ENCODE results near the gene BRD3OS. TPM values are rescaled to one million over a fixed set of nuclear protein-coding genes. Genes with fewer than 3 reads are reported as not detected.
"Not testable (repeated sequence)": the region's sequence is repeated elsewhere in the genome, so short reads cannot be mapped to it uniquely, and the experiment has no call there.

The BRD3OS gene
- total and polyA plus RNA-seq, 10 of the 15 experiments (the other 5 are each of a cell fraction or from before 2014, with no cell fraction given): 2.1 to 13.7 (median 10.7) TPM

DNA sequence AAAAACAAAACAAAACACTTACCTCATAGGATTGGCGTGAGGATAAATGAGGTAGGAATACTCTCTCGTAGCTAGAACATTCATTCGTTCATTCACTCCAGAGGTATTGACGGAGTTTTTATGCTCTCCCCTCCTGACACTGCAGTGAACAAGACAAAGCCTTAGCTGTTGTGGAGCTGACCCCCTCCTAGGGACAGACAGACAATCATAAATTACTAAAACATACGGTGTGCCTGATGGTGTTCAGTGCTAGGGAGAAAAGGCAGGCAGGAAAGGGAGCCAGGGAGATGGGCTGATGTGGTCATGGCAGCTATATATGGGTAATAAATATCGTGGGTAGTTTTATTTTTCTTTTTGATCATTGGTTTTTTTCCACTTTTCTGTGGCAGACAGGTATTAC lies 48.2 kb downstream of the BRD3OS start:
- ChIA-PET POLR2A (no interaction called here), CTCF (no interaction called here), SMC1A (ENCODE audit: uncharacterized antibody, unreplicated experiment) (interaction anchor here (1.1 kb wide), 1 partner anchor 13 kb away, joined by 3 read pairs; no protein-coding TSS in a partner anchor), RAD21 (ENCODE audit: unreplicated experiment) (no interaction called here)
- no peaks in the 10 kb centered on the region for H3K4me1 ChIP-seq (ENCODE audit: control insufficient read depth, insufficient read depth, low read length)
- no peak for TF ChIP-seq ZNF274 (IDR thresholded peaks at IDR 0.05; ENCODE audit: insufficient read depth, insufficient read length)
- no peak for TF ChIP-seq NBN (IDR thresholded peaks at IDR 0.05)
- TF ChIP-seq, protein P1, sequence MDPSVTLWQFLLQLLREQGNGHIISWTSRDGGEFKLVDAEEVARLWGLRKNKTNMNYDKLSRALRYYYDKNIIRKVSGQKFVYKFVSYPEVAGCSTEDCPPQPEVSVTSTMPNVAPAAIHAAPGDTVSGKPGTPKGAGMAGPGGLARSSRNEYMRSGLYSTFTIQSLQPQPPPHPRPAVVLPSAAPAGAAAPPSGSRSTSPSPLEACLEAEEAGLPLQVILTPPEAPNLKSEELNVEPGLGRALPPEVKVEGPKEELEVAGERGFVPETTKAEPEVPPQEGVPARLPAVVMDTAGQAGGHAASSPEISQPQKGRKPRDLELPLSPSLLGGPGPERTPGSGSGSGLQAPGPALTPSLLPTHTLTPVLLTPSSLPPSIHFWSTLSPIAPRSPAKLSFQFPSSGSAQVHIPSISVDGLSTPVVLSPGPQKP (IDR thresholded peaks at IDR 0.05; ENCODE audit: low read depth, low read length): no peak
- no peak for TF ChIP-seq GATAD2B (conservative IDR thresholded peaks at IDR 0.05; ENCODE audit: low read depth)
- no peak for TF ChIP-seq CHD2 (IDR thresholded peaks at IDR 0.05; ENCODE audit: borderline replicate concordance, low read depth, low read length)
- no peak overlapping the region for H3K4me2 ChIP-seq (ENCODE audit: control insufficient read depth, insufficient read depth)
- FAIRE-seq (no peak), ATAC-seq (no peak), DNase-seq (ENCODE audit: low read depth, low spot score) (no peak)
- H3K9me3 ChIP-seq (replicated peaks; ENCODE audit: control insufficient read depth, insufficient read depth, low read length): no peaks in the 10 kb centered on the region
- no peak overlapping the region for H3K4me3 ChIP-seq
- no peak overlapping the region for H3K9ac ChIP-seq (ENCODE audit: control insufficient read depth, insufficient read depth, low read length)
- H4K20me1 ChIP-seq (ENCODE audit: control insufficient read depth, insufficient read depth): no peaks in the 10 kb centered on the region
- H2AFZ ChIP-seq (ENCODE audit: control insufficient read depth, low read depth, low read length): no peak overlapping the region
- WGBS (ENCODE audit: insufficient coverage, insufficient replicate concordance, low lambda C conversion rate, missing lambda C conversion rate): 46% methylated on average over 6 of the region's 6 CpGs
- no peak overlapping the region for H3K27ac ChIP-seq (ENCODE audit: control insufficient read depth, insufficient read depth)
- intact Hi-C loops (cut with micrococcal nuclease; ENCODE audit: unreplicated experiment) (no loop called here), in situ Hi-C loops (cut with MboI) (no loop called here)
- H3K79me2 ChIP-seq (ENCODE audit: control insufficient read depth, insufficient read depth, low read length): no peaks in the 10 kb centered on the region
- H3K36me3 ChIP-seq (ENCODE audit: control insufficient read depth in 2 of 2, insufficient read depth in 2 of 2, low read length in 1 of 2): no peaks in the 10 kb centered on the region
- peaks cover 3% of the 10 kb centered on the region in 2 experiments; a peak in 2 of 4 replicates for H3K27me3 ChIP-seq (replicated peaks in 1 of 2; ENCODE audit: control insufficient read depth in 2 of 2, insufficient read depth in 2 of 2, low read length in 1 of 2)
- no TSS peak for BruUV-seq (replicated peaks)

DNA sequence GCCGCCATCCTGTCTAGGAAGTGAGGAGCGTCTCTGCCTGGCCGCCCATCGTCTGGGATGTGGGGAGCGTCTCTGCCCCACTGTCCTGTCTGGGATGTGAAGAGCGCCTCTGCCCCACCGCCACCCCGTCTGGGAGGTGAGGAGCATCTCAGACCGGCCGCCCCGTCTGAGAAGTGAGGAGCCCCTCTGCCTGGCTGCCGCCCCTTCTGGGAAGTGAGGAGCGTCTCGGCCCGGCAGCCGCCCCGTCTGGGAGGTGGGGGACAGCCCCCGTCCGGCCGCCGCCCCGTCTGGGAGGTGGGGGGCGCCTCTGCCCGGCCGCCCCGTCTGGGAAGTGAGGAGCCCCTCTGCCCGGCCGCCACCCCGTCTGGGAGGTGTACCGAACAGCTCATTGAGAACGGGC lies 50.4 kb downstream of the BRD3OS start:
- H3K9me3 ChIP-seq (replicated peaks; ENCODE audit: control insufficient read depth, insufficient read depth, low read length); SMC1A ChIA-PET (ENCODE audit: uncharacterized antibody, unreplicated experiment); H3K27me3 ChIP-seq (replicated peaks in 1 of 2; ENCODE audit: control insufficient read depth in 2 of 2, insufficient read depth in 2 of 2, low read length in 1 of 2); H2AFZ ChIP-seq (ENCODE audit: control insufficient read depth, low read depth, low read length); H3K27ac ChIP-seq (ENCODE audit: control insufficient read depth, insufficient read depth); ATAC-seq; FAIRE-seq; H3K79me2 ChIP-seq (ENCODE audit: control insufficient read depth, insufficient read depth, low read length); H3K4me3 ChIP-seq; RAD21 ChIA-PET (ENCODE audit: unreplicated experiment); H4K20me1 ChIP-seq (ENCODE audit: control insufficient read depth, insufficient read depth); intact Hi-C loops (cut with micrococcal nuclease; ENCODE audit: unreplicated experiment); H3K4me2 ChIP-seq (ENCODE audit: control insufficient read depth, insufficient read depth); in situ Hi-C loops (cut with MboI); H3K36me3 ChIP-seq (ENCODE audit: control insufficient read depth in 2 of 2, insufficient read depth in 2 of 2, low read length in 1 of 2); POLR2A ChIA-PET; H3K9ac ChIP-seq (ENCODE audit: control insufficient read depth, insufficient read depth, low read length); DNase-seq (ENCODE audit: low read depth, low spot score); BruUV-seq (replicated peaks); H3K4me1 ChIP-seq (ENCODE audit: control insufficient read depth, insufficient read depth, low read length); CTCF ChIA-PET: not testable (repeated sequence)
- 69% methylated on average over 23 of the region's 31 CpGs for WGBS (ENCODE audit: insufficient coverage, insufficient replicate concordance, low lambda C conversion rate, missing lambda C conversion rate)

Data from GM12878 (cell line).